ENCODE measurements around the gene ZNF507. TPM values are rescaled to one million over a fixed set of nuclear protein-coding genes. Genes with fewer than 3 reads are reported as not detected.

ZNF507 gene
- total and polyA plus RNA-seq, 4 donors = 2.9 to 14.1 (median 7.1) TPM

- Histone ChIP-seq H3K9me3 (ENCODE audit: control insufficient read depth in 4 of 4, low read length in 3 of 4) (no peaks in the 10 kb centered on the region), H3K36me3 (ENCODE audit: control insufficient read depth in 4 of 4, insufficient read depth in 3 of 4, low read depth in 1 of 4, low read length in 3 of 4) (peaks cover 0 to 8% (median 2%) of the 10 kb centered on the region in 4 donors), H3K4me1 (ENCODE audit: control insufficient read depth in 4 of 4, insufficient read depth in 4 of 4, low read length in 3 of 4) (peaks cover 3 to 15% (median 9%) of the 10 kb centered on the region in 4 donors), H3K27ac (ENCODE audit: low read depth in 1 of 2, low read length in 2 of 2) (no peak overlapping the region), H3K27me3 (ENCODE audit: control insufficient read depth in 4 of 4, insufficient read depth in 4 of 4, low read length in 3 of 4) (no peaks in the 10 kb centered on the region), H3K4me3 (ENCODE audit: low read depth in 1 of 3, low read length in 3 of 3) (no peak overlapping the region), H3K9ac (ENCODE audit: low read depth in 1 of 2, low read length in 2 of 2) (no peak overlapping the region)
- no peak for DNase-seq (ENCODE audit: low spot score)
- TF ChIP-seq TAF1 (conservative IDR thresholded peaks at IDR 0.05) (no peak), HNF4A (conservative IDR thresholded peaks at IDR 0.05) (no peak), YY1 (IDR thresholded peaks at IDR 0.05) (no peak), FOXA1 (IDR thresholded peaks at IDR 0.05) (no peak), SP1 (IDR thresholded peaks at IDR 0.05) (no peak), JUND (IDR thresholded peaks at IDR 0.05) (no peak), FOXA2 (IDR thresholded peaks at IDR 0.05) (no peak), NR2F2 (IDR thresholded peaks at IDR 0.05) (no peak)
- 93% methylated on average over 3 of the region's 3 CpGs for WGBS
Measured at GRCh38 chr19:32367948-32368536, 22.6 kb downstream of the ZNF507 start.

- H3K27me3 ChIP-seq (ENCODE audit: control insufficient read depth in 4 of 4, insufficient read depth in 4 of 4, low read length in 3 of 4) = no peaks in the 10 kb centered on the region
- H3K4me1 ChIP-seq (ENCODE audit: control insufficient read depth in 4 of 4, insufficient read depth in 4 of 4, low read length in 3 of 4) = peaks cover under 1 to 11% (median 6%) of the 10 kb centered on the region in 4 donors
- peaks cover 0 to 8% (median 2%) of the 10 kb centered on the region in 4 donors for H3K36me3 ChIP-seq (ENCODE audit: control insufficient read depth in 4 of 4, insufficient read depth in 3 of 4, low read depth in 1 of 4, low read length in 3 of 4)
- no peak overlapping the region for H3K4me3 ChIP-seq (ENCODE audit: low read depth in 1 of 3, low read length in 3 of 3)
- 55% methylated on average over 2 of the region's 2 CpGs for WGBS
- no peaks in the 10 kb centered on the region for H3K9me3 ChIP-seq (ENCODE audit: control insufficient read depth in 4 of 4, low read length in 3 of 4)
- DNase-seq (ENCODE audit: low spot score) = no peak
- H3K9ac ChIP-seq (ENCODE audit: low read depth in 1 of 2, low read length in 2 of 2) = no peak overlapping the region
- no peak overlapping the region for H3K27ac ChIP-seq (ENCODE audit: low read depth in 1 of 2, low read length in 2 of 2)
- no peak for TF ChIP-seq RXRA (IDR thresholded peaks at IDR 0.05)
- TF ChIP-seq GABPA (IDR thresholded peaks at IDR 0.05 in 1 of 2, conservative IDR thresholded peaks at IDR 0.05 in 1 of 2) = no peak
Measured at GRCh38 chr19:32368787-32369186, 23.4 kb downstream of the ZNF507 start.

GRCh38 chr19:32372726-32373517 is 27.5 kb downstream of the ZNF507 start:
- H3K9me3 ChIP-seq (ENCODE audit: control insufficient read depth in 4 of 4, low read length in 3 of 4) = no peaks in the 10 kb centered on the region
- H3K27me3 ChIP-seq (ENCODE audit: control insufficient read depth in 4 of 4, insufficient read depth in 4 of 4, low read length in 3 of 4) = no peaks in the 10 kb centered on the region
- no peak for DNase-seq (ENCODE audit: low spot score)
- H3K4me3 ChIP-seq (ENCODE audit: low read depth in 1 of 3, low read length in 3 of 3) = no peak overlapping the region
- 92% methylated on average over 7 of the region's 7 CpGs for WGBS
- H3K36me3 ChIP-seq (ENCODE audit: control insufficient read depth in 4 of 4, insufficient read depth in 3 of 4, low read depth in 1 of 4, low read length in 3 of 4) = peaks cover 0 to 8% (median 0%) of the 10 kb centered on the region in 4 donors
- H3K27ac ChIP-seq (ENCODE audit: low read depth in 1 of 2, low read length in 2 of 2) = peak overlapping the region; percentile 92 to 99
- H3K4me1 ChIP-seq (ENCODE audit: control insufficient read depth in 4 of 4, insufficient read depth in 4 of 4, low read length in 3 of 4) = peaks cover 4 to 10% (median 7%) of the 10 kb centered on the region in 4 donors
- TF ChIP-seq JUND (IDR thresholded peaks at IDR 0.05) = no peak
- no peak for TF ChIP-seq RXRA (IDR thresholded peaks at IDR 0.05)
- peak overlapping the region in 1 of 2 donors; percentile 61 for H3K9ac ChIP-seq (ENCODE audit: low read depth in 1 of 2, low read length in 2 of 2)

- no peak for DNase-seq (ENCODE audit: low spot score)
- Histone ChIP-seq H3K36me3 (ENCODE audit: control insufficient read depth in 4 of 4, insufficient read depth in 3 of 4, low read depth in 1 of 4, low read length in 3 of 4) (peaks cover 0 to 12% (median 2%) of the 10 kb centered on the region in 4 donors), H3K4me3 (ENCODE audit: low read depth in 1 of 3, low read length in 3 of 3) (no peak overlapping the region), H3K27me3 (ENCODE audit: control insufficient read depth in 4 of 4, insufficient read depth in 4 of 4, low read length in 3 of 4) (no peaks in the 10 kb centered on the region), H3K27ac (ENCODE audit: low read depth in 1 of 2, low read length in 2 of 2) (peak overlapping the region; percentile 92 to 99), H3K9me3 (ENCODE audit: control insufficient read depth in 4 of 4, low read length in 3 of 4) (no peaks in the 10 kb centered on the region), H3K9ac (ENCODE audit: low read depth in 1 of 2, low read length in 2 of 2) (peak overlapping the region in 1 of 2 donors; percentile 61), H3K4me1 (ENCODE audit: control insufficient read depth in 4 of 4, insufficient read depth in 4 of 4, low read length in 3 of 4) (peaks cover 4 to 10% (median 7%) of the 10 kb centered on the region in 4 donors)
- WGBS = 25% methylated on average over 10 of the region's 10 CpGs
- TF ChIP-seq CTCF (IDR thresholded peaks at IDR 0.05; ENCODE audit: low read depth, low read length, missing input control) (no peak), GABPA (IDR thresholded peaks at IDR 0.05 in 1 of 2, conservative IDR thresholded peaks at IDR 0.05 in 1 of 2) (peak in 1 of 2 donors; percentile 66), HNF4A (conservative IDR thresholded peaks at IDR 0.05) (peak; percentile 69 to 88), NR2F2 (IDR thresholded peaks at IDR 0.05) (peak; percentile 32), ZBTB33 (IDR thresholded peaks at IDR 0.05) (peak; percentile 93), YY1 (IDR thresholded peaks at IDR 0.05) (peak; percentile 92), MAX (IDR thresholded peaks at IDR 0.05) (peak; percentile 88), TAF1 (conservative IDR thresholded peaks at IDR 0.05) (peak; percentile 49), RAD21 (IDR thresholded peaks at IDR 0.05) (peak; percentile 39 to 53), ATF3 (IDR thresholded peaks at IDR 0.05) (peak; percentile 92), JUND (IDR thresholded peaks at IDR 0.05) (peak; percentile 96 to 98), FOXA1 (IDR thresholded peaks at IDR 0.05) (peak; percentile 99), FOXA2 (IDR thresholded peaks at IDR 0.05) (peak; percentile 99)
Measured at GRCh38 chr19:32373585-32374295, 28.3 kb downstream of the ZNF507 start.

All from liver (tissue), 9 donors.